22Rv1 (cell line): Measurements from ENCODE around the gene NLN.

ENCODE experiments used
- ZFX ChIP-seq: fragments of 450-650 bp; IDR thresholded peaks from 2 replicates; pipeline ENCODE4 v1.6.1; 2017; ENCODE audit warnings: antibody characterized with exemption, borderline replicate concordance
- TF ChIP-seq, protein P1 (sequence below): fragments of 450-650 bp; IDR thresholded peaks from 2 replicates; pipeline ENCODE4 v1.5.1; 2017; ENCODE audit warnings: mild to moderate bottlenecking

DNA sequence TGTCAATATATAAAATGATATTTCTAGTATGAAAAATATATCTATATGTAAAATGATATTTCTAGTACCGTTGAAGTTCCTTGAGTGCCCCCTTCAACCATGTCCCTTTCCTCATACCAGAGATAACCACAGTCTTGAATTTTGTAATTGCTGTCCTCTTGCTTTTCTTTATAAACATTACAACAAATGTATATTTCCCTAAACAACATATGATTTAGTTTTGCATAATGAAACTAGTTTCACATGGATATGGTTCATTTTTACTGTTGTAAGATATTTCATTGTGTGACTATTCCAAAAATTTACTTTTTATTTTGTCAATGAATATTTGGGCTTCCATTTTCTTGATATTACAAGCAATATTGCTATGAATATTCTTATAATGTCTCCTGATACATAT, 14.0 kb downstream of the NLN start:
- TF ChIP-seq, protein P1, sequence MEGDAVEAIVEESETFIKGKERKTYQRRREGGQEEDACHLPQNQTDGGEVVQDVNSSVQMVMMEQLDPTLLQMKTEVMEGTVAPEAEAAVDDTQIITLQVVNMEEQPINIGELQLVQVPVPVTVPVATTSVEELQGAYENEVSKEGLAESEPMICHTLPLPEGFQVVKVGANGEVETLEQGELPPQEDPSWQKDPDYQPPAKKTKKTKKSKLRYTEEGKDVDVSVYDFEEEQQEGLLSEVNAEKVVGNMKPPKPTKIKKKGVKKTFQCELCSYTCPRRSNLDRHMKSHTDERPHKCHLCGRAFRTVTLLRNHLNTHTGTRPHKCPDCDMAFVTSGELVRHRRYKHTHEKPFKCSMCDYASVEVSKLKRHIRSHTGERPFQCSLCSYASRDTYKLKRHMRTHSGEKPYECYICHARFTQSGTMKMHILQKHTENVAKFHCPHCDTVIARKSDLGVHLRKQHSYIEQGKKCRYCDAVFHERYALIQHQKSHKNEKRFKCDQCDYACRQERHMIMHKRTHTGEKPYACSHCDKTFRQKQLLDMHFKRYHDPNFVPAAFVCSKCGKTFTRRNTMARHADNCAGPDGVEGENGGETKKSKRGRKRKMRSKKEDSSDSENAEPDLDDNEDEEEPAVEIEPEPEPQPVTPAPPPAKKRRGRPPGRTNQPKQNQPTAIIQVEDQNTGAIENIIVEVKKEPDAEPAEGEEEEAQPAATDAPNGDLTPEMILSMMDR, result no peak
- no peak for TF ChIP-seq ZFX
